MM.1S (cell line): ENCODE results near the gene PRMT5.
"Not testable (repeated sequence)": the region's sequence is repeated elsewhere in the genome, so short reads cannot be mapped to it uniquely, and the experiment has no call there.

Source experiments
- EZH2 ChIP-seq: fragments of 300-600 bp; sonication (generic); optimal IDR thresholded peaks from 2 replicates; pipeline ENCODE3; 2017; ENCODE audit warnings: low read depth, mild to moderate bottlenecking, antibody characterized with exemption, low read length, mixed read lengths
- TF ChIP-seq, protein P1 (sequence below): fragments of 300-600 bp; sonication (generic); IDR thresholded peaks from 2 replicates; pipeline ENCODE4 v1.5.1; 2016; ENCODE audit warnings: antibody characterized with exemption, low read length, mixed read lengths

- not testable (repeated sequence) for TF ChIP-seq EZH2
- TF ChIP-seq, protein P1, sequence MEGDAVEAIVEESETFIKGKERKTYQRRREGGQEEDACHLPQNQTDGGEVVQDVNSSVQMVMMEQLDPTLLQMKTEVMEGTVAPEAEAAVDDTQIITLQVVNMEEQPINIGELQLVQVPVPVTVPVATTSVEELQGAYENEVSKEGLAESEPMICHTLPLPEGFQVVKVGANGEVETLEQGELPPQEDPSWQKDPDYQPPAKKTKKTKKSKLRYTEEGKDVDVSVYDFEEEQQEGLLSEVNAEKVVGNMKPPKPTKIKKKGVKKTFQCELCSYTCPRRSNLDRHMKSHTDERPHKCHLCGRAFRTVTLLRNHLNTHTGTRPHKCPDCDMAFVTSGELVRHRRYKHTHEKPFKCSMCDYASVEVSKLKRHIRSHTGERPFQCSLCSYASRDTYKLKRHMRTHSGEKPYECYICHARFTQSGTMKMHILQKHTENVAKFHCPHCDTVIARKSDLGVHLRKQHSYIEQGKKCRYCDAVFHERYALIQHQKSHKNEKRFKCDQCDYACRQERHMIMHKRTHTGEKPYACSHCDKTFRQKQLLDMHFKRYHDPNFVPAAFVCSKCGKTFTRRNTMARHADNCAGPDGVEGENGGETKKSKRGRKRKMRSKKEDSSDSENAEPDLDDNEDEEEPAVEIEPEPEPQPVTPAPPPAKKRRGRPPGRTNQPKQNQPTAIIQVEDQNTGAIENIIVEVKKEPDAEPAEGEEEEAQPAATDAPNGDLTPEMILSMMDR = not testable (repeated sequence)
Observed at GRCh38 chr14:22951795-22952194, 22.6 kb upstream of the PRMT5 start.
